ENCODE results near the gene PHF12.
"Not testable (repeated sequence)": the region's sequence is repeated elsewhere in the genome, so short reads cannot be mapped to it uniquely, and the experiment has no call there.

PHF12 gene

GRCh38 chr17:28900986-28901726 is 50.2 kb downstream of the PHF12 start:
- DNase-seq, result no peak

DNA sequence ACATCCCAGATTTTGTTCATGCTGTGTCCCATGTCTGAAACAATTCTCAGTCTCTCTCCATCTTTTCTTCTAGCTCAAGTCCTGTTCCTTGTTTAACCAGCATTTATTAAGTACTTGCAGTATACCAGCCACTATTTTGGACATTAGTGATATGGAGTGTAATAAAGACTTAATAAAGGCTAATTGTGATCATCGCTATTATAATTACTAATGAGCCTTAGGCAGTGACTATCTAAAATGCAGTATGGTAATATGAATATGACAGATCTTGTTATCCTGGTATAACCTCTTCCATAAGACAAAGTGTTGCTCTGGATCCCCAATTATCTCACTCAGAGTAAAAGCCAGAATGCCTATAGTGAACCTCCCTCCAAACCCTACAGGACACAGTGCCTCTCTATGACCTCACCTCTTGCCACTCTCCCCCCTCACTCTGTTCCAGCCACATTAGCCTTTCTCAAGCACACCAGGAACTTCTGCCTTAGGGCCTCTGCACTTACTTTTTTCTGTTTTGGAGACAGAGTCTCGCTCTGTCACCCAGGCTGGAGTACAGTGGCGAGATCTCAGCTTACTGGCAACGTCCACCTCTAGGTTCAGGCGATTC is 52.0 kb downstream of the PHF12 start:
- no peak for DNase-seq

GRCh38 chr17:28898527-28898955 is 52.8 kb downstream of the PHF12 start:
- DNase-seq, result no peak

DNA sequence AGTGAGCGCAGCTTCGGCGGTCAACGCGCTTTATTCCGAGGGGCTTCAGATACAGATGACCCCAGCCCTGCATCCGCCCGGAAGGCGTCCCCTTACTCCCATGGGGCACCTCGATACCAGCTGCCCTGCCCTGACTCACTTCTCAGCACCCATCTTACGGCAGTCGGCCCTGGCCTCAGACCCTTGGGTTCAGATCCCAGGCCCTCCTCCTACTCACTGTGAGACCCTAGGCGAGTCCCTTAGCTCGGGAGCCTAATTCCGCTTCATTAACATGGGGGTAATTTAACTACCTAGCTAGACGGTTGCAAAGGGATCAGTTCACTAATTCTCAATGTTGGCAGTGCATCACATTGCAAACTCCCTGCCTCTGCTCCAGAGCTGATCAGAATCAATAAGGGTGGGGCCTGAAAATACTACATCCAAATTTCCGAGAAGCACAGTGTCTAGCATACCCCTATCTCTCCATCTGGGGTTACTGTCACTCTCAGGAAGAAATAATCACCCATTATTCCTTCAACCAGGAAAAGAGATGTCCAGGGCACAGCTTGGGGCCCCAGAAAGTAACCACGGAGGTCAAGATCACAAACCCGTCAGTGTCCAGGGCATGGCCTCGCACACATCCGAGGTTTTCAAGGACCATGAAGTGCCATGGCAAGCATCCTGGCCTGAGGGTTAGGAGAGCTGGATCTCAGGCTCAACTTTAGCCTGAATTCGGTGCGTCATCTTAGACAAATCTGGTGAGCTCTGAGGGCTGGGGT is 53.4 kb downstream of the PHF12 start:
- DNase-seq, result no peak

DNA sequence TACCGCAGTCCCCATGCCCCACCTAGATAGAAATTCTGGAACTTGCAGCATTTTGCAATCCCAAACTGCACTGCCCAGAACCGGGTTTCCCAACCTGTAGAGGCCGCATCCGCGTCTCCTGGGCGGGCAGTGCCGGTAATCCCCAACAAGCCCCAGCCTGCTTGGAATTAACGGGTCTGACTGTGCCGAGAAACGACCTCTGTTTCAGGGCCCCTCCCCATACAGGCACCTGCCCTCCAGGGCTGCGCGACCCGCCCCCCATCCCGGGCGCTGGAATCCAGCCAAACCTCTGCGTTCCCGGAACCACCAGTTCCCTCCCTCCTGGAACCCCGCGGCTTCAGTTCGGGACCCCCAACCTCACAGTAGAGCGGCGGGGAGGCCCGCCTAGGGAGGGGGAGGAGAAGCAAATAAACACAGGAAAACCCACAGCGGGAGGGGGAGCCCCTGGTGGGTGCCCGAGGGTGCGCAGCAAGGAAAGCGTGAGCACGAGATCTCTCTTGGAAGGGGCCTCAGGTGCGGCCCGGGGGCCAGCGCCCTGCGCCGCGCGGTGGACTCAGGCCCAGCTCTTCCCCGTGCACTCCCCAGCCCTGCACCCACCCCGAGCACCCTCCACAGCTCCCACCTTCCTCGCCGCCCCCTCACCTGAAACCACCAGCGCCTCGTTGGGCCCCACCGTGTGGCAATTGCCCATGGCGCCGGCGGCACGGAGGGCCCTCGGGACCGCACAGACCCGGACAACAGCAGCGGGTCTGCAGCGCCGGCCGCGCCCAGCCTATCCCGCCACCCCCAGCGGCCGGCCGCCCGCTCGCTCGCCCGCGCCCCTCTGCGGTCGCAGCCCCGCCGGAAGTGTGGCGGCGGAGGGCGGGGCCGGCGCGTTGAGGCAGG is 54.2 kb downstream of the PHF12 start, which contains the start of gene FLOT2:
Gene FLOT2, minus strand, starts transcription at position 850 of the 885 bp plus-strand sequence. Its CDS starts 159 bp downstream, at position 691.
- peak; percentile 45 to 50 for DNase-seq

DNA sequence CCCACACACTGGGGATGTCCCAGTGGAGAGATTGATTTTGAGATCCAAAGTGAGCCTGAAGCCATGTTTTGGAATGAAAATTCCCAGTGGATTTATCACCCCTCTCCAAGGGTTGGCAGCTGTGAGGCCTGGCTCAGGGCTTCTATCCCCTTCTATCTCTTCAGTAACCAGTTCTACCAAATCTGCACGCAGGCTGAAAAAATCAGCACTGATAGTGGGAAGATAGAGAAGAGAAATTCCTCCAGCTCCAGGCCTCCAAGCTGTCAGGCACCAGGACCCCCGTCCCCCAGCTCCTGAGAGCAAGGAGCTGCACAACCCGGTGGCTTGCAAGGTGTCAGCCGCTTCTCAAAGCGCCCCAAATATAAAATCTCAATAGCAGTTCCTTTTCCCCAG is 54.8 kb downstream of the PHF12 start:
- DNase-seq, result no peak

- DNase-seq, result no peak
These were observed 55.4 kb downstream of the PHF12 start for GRCh38 chr17:28895794-28896447.

GRCh38 chr17:28893248-28894183 is 57.8 kb downstream of the PHF12 start:
- DNase-seq, result not testable (repeated sequence)

DNA sequence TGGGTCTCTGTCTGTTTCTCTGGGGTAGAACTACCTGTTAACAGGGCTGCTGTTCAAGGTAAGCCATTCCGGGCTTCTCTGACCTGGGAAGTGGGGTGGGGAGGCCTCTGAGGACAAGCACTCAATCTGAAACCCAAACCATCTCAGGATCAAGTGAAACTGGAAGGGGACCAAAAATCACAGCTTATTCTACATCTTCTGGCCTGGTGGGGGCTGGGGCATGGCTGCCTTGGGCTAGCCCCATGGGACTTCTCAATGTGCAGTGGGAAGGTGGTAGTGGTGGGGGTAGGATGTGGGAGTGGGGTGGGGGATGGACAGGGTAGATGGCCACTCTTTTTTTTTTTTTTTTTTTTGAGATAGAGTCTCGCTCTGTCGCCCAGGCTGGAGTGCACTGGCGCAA is 59.3 kb downstream of the PHF12 start:
- DNase-seq, result no peak

- no peak for DNase-seq
These were observed 60.1 kb downstream of the PHF12 start for GRCh38 chr17:28891201-28891600.

GRCh38 chr17:28889996-28890395 is 61.3 kb downstream of the PHF12 start:
- DNase-seq, result no peak

- no peak for DNase-seq
These were observed 62.5 kb downstream of the PHF12 start for GRCh38 chr17:28888832-28889231.

DNA sequence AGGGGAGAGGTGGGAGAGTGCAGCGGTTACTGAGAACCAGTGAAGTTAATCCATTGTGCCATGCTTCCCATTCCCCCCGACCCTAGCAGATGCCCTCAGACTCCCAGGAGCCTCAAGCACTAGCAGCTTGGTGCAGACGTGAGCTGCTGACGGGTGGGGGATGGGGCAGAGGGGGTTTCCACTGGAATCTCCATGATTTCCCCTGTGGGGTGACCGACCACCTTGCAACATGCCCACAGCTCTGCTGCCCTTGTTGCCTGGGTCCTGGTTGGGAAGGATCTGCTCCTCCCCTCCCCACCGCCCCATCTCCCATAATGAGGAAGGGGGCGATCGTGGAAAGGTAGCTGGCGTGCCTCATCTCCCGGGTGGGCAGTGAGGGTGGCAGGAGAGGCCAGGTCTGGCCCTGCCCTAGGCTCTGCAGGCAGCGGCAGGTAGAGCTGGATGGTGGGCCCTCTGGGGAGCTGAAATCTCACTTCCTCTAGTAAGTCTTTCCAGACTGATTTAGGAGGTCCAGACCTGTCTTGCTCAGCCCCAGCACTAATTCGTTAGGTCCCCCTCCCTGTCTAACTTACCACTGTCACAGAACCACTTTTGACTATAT is 63.3 kb downstream of the PHF12 start:
- DNase-seq, result no peak

GRCh38 chr17:28885951-28886350 is 65.4 kb downstream of the PHF12 start:
- no peak for DNase-seq

DNA sequence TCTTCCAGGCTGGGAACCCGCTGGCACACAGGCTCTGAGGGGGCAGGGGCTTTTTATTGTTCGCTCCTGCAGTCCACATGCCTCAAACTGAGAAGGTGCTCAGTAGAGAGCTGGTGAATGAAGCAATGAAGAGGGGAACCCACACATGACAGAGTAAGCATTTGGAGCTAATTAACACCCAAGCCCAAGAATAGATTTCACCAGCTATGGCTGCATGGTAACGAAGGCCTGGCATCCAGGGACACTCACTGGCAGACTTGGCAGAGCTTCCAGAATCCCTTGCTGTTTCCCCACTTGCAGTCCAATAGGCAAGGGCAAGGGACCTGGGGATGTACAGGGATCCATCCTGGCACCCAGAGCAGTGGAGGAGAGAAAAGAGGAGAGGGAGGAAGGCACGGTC is 66.0 kb downstream of the PHF12 start:
- no peak for DNase-seq

GRCh38 chr17:28883967-28884702 is 67.2 kb downstream of the PHF12 start:
- no peak for DNase-seq

GRCh38 chr17:28882154-28882895 is 69.0 kb downstream of the PHF12 start:
- DNase-seq, result no peak

GRCh38 chr17:28881533-28882056 is 69.7 kb downstream of the PHF12 start:
- no peak for DNase-seq

- no peak for DNase-seq
These were observed 70.8 kb downstream of the PHF12 start for GRCh38 chr17:28880572-28880945.
